ENCODE results near the gene LONP2.
"Not testable (repeated sequence)": the region's sequence is repeated elsewhere in the genome, so short reads cannot be mapped to it uniquely, and the experiment has no call there.

The LONP2 gene

GRCh38 chr16:48330841-48331192 lies 86.7 kb downstream of the LONP2 start:
- no peak for DNase-seq (ENCODE audit: low read depth in 1 of 2, low spot score in 1 of 2)

- DNase-seq (ENCODE audit: low read depth in 1 of 2, low spot score in 1 of 2): no peak
These were observed 88.9 kb downstream of the LONP2 start for GRCh38 chr16:48332978-48333377.

GRCh38 chr16:48334325-48334724 lies 90.2 kb downstream of the LONP2 start:
- DNase-seq (ENCODE audit: low read depth in 1 of 2, low spot score in 1 of 2): no peak

DNA sequence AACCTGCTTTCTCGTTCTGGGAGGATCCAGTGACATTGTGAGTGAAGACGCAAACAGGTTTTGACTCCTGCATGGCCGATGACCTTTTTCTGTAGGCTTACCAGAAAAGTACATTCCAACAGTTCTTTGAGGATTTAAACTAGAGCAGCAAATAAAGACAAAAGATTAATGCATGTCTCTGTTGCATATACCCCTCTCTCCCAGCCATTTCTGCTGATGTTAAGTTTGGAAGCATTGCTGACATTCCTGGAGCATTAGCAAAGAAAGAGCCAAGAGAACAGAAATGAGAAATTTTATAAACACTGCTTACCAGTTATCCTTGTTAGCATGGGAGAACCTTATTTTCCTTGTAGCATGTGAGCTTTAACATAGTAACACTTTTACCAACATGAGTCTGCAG lies 91.9 kb downstream of the LONP2 start:
- DNase-seq (ENCODE audit: low read depth in 1 of 2, low spot score in 1 of 2): no peak

GRCh38 chr16:48340054-48340453 lies 96.0 kb downstream of the LONP2 start:
- no peak for DNase-seq (ENCODE audit: low read depth in 1 of 2, low spot score in 1 of 2)

DNA sequence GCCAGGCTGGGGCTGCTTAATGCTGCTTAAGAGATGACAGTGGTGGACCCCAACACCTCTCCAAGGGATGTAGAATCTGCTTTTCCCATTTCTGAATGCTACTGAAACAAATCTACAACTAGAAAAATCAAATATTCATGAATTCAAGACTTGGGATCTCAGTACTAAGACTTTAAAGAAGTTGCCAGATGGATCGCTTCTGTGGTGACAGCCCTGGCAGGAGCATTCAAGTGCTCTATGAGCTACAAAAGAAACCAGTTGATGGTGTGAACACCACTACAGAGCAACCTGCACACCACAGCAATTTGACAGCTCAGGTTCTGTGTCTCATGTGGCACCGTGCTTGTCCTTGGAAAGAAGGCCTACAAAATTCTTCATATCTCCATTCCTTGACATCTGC lies 98.5 kb downstream of the LONP2 start:
- DNase-seq (ENCODE audit: low read depth in 1 of 2, low spot score in 1 of 2): no peak

DNA sequence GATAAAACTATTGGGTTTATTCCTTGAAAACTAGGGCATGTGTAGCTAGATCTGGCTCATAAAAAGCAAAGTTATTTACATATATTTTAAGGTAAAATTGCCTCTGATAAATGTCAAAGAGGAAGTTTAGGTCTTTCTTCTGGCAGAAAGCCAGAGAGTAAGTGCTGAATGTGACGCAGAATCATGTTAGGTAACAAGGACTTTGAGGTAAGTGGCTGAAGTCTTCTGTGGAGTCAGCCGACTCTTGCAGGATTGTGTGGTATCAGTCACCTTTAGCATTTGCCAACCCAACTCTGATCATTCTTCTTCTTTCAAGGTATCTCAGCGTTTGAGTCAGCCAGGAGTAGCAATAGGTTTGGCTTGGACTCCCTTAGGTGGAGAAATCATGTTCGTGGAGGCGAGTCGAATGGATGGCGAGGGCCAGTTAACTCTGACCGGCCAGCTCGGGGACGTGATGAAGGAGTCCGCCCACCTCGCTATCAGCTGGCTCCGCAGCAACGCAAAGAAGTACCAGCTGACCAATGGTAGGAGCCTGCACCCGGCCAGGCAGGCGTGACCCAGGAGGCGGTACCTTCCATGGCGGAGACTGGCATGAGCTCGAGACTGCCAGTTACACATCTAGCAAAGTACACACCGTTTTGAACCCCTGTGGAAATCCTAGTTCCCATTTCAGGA lies 103.2 kb downstream of the LONP2 start:
- DNase-seq (ENCODE audit: low read depth in 1 of 2, low spot score in 1 of 2): no peak

- DNase-seq (ENCODE audit: low read depth in 1 of 2, low spot score in 1 of 2): no peak
These were observed 103.9 kb downstream of the LONP2 start for GRCh38 chr16:48347980-48348379.

DNA sequence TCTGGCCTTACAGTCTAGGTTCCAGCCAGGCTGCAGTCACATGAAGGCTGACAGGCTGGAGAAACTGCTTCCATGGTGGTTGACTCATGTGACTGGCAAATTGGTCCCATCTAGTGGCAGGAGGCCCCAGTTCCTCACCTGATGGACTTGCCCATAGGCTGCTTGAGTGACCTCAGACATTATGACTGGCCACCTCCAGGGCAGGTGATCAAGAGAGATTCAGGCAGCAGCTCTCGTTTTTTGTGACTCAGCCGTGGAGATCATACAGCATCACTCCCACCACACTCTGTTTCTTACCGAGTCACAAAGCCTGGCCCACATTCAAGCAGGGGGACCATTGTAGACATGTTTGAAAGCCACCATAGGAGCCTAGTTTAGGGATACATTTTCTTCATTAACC lies 106.6 kb downstream of the LONP2 start:
- DNase-seq (ENCODE audit: low read depth in 1 of 2, low spot score in 1 of 2): no peak

DNA sequence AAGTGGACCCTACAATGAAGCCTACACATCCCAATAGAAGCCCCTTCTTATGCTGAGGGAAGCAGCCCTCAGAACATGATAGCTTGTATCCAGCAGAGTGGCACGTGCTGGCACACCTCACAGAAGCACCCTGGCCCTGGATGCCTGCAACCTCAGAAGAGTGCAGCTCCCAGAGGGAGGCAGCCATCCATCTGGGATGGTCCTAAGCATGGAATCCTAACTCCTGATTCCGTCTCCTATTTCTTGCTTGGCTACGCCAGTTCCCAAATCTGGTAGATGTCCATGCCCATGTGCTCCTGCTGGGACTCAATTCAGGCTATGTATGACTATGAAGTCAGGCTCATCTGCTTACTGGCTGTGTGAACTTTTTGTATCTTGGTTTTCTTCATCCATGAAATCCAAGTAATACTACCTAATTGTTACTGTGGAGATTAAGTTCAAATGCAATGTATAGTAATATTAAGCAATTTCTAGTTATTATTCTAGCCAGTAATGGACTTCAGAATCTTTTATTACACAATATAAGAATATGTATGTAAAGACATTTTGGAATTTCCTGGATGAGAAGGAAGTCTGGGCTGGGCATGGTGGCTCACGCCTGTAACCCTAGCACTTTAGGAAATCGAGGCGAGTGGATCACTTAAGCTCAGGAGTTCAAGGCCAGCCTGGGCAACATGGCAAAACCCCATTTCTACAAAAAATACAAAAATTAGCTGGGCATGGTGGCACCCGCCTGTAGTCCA lies 108.7 kb downstream of the LONP2 start:
- DNase-seq (ENCODE audit: low read depth in 1 of 2, low spot score in 1 of 2): no peak

DNA sequence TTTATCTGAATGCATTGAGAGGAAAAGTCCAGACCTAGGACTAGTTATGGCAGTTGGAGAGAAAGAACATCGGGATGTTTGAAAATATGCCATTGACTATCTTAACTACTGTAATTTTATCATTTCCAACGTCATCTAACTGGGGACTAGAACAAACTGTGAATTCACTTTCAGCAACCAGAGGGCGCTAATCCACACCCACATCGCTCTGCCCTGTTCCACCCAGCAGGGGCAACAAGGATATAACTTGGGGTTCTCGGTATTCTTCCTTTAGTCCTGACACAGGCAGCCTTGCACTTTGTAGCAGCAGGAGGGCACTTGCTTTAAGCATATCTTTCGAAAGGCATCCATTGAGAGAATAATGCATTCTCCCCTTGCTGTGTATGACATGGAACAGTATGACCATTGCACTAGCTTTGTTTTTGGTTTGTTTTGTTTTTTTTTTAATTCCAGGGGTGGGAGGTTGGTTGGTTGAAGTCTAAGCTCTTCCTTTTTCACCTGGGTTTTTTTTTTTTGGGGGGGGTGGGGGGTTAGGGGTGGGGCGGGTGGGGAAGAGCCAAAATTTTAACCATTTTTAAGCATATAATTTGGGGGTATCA lies 109.6 kb downstream of the LONP2 start:
- DNase-seq (ENCODE audit: low read depth in 1 of 2, low spot score in 1 of 2): peak; percentile 21 to 42

GRCh38 chr16:48354385-48354784 lies 110.3 kb downstream of the LONP2 start:
- not testable (repeated sequence) for DNase-seq (ENCODE audit: low read depth in 1 of 2, low spot score in 1 of 2)

DNA sequence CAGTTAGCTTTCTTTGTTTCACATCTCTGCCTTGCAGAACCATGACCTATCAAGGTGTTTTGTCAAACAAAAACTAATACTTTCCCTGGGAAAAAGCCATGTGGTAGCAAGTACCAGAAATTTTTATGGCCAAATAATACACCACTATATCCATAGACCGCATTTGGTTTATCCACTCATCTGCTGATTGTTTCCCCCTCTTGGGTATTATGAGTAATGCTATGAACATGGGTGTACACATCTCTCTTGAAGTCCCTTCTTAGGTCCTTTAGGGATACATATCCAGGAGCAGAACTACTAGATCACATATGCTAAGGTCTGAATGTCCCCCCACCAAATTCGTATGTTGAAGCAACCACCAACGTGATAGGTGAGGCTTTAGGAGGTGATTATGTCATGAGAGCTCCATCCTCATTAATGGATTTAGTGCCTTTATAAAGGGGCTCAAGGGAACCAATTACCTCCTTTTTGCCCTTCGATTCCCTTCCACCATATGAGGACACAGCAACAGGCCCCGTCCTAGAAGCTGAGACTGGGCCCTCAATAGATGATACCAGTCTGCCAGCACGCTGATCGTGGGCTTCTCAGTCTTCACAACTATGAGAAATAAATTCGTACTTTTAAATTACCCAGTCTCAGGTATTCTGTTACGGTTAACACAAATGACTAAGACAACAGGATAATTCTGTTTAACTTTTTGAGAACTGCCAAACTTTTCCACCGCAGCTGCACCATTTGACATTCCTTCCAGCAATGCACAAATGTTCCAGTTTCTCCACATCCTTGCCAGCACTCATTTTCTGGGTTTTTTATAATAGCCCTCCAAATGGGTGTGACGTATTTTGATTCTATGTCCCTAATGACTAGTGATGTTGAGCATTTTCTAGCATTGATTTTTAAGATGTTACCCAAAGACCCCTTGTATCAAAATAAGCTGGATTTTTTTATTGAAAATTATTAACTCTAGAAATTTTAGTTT lies 111.1 kb downstream of the LONP2 start:
- DNase-seq (ENCODE audit: low read depth in 1 of 2, low spot score in 1 of 2): no peak

- no peak for DNase-seq (ENCODE audit: low read depth in 1 of 2, low spot score in 1 of 2)
These were observed 112.7 kb downstream of the LONP2 start for GRCh38 chr16:48356633-48357376.

DNA sequence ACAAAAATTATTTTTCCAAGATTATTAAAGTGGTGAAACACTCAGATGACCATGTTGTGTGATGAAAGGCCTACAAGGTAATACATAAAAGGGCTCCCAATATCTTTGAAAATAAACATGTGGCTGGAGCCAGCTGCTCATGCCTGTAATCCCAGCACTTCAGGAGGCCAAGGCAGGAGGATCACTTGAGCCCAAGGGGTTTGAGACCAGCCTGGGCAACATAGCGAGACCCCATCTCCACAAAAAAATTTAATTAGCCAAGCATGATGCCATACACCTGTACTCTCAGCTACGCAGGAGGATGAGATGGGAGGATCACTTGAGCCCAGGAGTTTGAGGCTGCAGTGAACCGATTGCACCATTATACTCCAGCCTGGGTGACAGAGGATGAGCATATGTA lies 114.3 kb downstream of the LONP2 start:
- DNase-seq (ENCODE audit: low read depth in 1 of 2, low spot score in 1 of 2): no peak

DNA sequence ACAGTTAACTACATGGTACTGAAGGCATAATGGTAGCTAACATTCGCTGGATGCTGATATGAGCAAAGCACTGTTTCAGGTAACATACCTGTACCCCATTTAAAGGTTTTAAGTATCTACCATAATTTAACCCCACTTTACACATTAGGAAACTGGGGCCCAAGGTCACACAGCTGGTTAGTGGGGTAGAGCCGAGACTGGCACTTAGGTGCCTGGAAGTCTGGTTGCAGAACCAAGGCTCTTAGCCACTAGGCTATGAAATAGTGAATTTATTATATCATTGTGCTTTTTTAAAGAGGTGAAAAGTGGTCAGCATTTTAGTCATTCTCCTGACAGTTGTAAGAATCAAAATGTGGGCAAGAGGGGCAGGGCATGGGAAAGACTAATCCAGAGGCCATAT lies 115.9 kb downstream of the LONP2 start:
- no peak for DNase-seq (ENCODE audit: low read depth in 1 of 2, low spot score in 1 of 2)

GRCh38 chr16:48361012-48361411 lies 116.9 kb downstream of the LONP2 start:
- DNase-seq (ENCODE audit: low read depth in 1 of 2, low spot score in 1 of 2): no peak

DNA sequence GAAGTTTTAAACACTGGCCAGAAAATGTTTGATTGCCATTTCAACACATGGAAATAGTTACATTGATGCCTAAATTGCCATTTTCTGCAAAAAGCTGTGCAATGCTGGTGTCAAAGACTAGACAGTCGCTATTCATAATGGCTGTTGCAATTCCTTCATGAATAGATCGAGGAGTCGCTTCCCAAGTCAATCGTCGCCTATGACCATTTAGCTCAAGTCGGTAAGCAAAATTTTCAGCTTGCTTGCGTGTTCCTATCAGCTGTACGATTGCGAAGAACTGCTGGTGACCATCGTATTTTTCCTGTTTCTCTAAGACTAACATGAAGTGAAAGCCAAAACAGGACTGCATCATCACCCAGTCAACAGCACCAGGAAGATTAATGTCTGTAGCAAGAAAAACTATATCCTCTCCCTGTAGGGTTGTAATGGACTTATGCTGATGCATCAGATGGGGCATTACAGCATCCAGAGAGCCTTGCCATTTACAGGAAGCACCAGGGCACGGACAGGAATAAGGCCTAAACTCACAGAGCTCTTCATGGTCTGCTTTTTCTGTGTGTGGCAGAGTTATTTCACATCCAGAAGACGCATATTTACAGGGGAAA lies 117.5 kb downstream of the LONP2 start:
- no peak for DNase-seq (ENCODE audit: low read depth in 1 of 2, low spot score in 1 of 2)

DNA sequence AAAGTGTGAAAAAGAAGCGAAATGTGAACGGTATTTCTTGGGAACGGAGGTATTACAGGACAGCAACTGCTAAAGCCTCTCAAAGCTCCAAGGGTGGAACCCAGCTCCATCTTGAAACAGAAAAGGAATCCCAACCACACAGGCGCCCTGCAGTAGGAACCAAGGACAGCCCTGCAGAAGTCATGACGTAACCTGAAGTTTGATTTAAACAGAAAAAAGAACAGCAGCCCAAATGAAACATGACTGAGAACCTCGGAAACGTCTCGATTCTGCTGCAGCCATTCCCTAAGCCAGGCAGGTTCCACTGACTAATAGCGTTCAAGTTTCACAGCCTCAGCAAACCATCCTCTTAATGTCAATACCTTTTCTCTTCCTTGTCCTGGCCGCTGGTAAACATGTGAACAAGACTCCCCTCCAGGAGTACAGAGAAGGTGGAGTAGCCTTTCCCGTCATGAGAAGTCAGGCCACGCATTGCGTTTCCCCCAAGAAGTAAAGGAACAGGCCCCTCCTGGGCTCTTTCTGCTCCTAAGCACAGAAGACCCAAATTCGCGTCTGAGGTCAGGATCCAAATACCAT lies 121.0 kb downstream of the LONP2 start:
- DNase-seq (ENCODE audit: low read depth in 1 of 2, low spot score in 1 of 2): no peak

DNA sequence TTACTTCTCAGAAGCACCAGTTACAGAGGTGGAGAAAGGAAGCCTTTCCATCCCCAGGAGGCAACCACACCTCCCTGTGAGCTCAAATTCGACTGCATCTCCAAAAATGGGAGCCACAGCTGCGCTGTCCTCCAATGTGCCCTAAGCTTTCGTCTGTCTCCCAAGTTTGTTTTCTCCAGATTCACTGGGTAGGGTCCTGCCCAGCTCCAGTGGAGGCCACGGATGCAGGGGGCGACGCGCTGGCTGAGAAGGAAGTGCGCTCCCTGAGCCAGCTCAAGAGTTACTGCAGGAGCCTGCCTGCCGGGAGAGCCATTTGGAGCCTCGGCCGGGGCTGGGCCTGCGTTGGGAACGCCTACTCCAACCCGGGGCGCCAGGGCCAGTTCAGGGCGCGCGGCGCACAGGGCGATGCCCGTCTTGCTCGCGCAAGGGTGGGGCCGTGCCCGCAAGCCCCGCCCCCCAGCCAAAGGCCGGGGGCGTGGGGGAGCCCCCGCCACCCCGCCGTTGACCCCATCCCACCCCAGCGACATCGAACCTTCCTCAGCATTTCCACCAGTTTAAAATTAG lies 121.6 kb downstream of the LONP2 start:
- peak; percentile 51 to 70 for DNase-seq (ENCODE audit: low read depth in 1 of 2, low spot score in 1 of 2)

Measured in activated T-helper 1 cell treated with anti-CD3 and anti-CD28 coated beads, Interleukin-2, amount 50 U/mL, for 16 hours (primary cell).